HG03060 (cell line): ENCODE measurements around the gene RPS16.

Experiments used
- ATAC-seq: cut with Tn5 transposase; IDR thresholded peaks from one replicate; pipeline ENCODE4 v1.9.1; 2021; ENCODE audit warnings: low read depth, moderate number of reproducible peaks; ENCODE audit not compliant: unreplicated experiment

RPS16 gene

DNA sequence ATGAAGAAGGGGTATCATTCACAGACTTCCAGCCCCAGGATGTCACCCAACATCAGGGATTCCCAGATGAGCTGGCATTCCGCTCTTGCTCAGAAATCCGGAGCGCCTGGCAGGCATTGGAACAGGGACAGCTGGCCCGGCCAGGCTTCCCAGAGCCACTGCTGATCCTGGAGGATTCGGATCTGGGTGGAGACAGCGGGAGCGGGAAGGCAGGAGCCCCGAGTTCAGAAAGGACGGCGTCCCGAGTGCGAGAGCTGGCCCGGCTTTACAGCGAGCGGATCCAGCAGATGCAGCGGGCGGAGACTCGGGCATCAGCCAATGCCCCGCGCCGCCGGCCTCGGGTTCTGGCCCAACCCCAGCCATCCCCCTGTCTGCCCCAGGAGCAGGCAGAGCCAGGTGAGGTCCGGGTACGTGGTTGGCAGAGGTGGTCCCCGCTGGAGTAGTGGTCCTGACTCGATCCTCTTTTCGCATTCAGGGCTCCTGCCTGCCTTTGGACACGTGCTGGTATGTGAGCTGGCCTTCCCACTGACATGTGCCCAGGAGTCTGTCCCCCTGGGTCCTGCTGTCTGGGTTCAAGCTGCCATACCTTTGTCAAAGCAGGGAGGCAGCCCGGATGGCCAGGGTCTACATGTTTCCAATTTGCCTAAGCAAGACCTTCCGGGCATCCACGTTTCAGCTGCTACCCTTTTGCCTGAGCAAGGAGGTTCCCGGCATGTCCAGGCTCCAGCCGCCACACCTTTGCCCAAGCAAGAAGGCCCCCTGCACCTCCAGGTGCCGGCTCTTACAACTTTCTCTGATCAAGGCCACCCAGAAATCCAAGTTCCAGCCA is 12.3 kb downstream of the RPS16 start:
- ATAC-seq = no peak

- no peak for ATAC-seq
Observed at GRCh38 chr19:39422020-39422419, 13.7 kb downstream of the RPS16 start.

GRCh38 chr19:39420769-39421168 is 15.0 kb downstream of the RPS16 start:
- no peak for ATAC-seq

GRCh38 chr19:39419003-39419402 is 16.7 kb downstream of the RPS16 start:
- no peak for ATAC-seq

- ATAC-seq = no peak
Observed at GRCh38 chr19:39417463-39418181, 18.1 kb downstream of the RPS16 start.

- no peak for ATAC-seq
Observed at GRCh38 chr19:39416152-39417120, 19.3 kb downstream of the RPS16 start.

DNA sequence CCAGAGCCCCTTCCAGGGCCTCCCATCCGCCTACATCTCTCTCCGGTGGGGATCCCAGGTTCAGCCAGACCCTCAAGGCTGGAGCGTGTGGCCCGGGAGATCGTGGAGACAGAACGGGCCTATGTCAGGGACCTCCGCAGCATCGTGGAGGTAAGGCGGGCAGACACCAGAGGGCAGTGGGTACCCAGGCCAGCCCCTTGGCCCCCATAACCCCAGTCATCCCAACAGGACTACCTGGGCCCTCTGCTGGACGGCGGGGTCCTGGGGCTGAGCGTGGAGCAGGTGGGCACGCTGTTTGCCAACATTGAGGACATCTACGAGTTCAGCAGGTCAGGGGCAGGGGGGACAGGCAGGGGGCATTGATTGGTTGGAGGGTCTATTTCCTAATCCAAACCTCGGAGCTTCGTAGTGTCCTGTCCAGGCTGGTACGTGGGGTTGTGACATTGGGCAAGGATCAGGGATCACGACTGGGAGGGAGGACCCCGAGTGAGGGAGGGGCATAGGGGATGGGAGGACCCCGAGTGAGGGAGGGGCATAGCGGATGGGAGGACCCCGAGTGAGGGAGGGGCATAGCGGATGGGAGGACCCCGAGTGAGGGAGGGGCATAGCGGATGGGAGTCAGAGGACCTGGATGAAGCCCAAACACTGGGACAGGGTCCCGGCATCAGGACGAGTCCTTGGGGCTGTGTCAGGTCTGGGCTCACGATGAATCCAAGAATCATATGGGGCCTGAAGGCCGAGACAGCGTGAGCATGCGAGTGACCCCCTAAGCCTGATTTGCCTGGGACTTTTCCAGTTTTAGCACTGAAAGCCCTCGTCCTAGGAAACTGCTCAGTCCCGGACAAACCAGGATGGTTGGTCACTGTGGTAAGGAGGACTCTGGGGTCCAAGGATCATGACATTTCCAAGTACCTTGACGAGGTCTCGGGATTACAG is 20.4 kb downstream of the RPS16 start:
- ATAC-seq = no peak

DNA sequence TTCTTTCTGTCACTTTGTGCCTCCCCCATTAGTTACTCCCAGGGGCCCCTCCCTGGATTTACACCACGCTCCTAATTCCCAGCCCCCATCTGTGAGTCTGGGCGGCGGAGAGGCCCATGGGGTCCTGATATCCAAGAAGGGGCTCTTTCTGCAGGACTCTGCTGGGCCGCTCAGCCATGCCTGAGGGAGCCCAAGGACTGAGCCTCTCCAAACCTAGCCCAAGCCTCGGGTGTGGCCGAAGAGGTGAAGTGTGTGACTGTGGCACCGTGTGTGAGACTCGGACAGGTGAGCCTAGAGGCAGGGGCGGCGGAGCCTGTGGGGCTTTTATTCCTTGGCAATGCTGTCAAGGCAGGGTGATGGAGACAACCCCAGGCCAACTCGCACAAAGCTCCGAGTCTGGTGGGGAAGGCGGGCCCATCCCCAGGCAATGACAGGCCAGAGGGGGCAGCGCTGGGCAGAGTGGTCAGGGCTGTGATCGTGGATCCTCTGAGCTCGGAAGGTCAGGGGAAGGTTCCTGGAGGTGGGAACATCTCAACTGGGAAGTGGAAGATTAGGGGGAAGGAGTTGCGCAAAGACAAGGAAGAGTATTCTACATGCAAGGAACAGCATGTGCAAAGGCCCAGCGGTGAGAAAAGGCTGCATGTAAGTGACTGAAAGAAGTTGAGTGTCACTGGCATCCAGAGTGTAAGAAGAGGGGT is 21.7 kb downstream of the RPS16 start:
- ATAC-seq = no peak

GRCh38 chr19:39413272-39413910 is 22.4 kb downstream of the RPS16 start:
- no peak for ATAC-seq

- ATAC-seq = no peak
Observed at GRCh38 chr19:39412867-39413271, 22.9 kb downstream of the RPS16 start.

DNA sequence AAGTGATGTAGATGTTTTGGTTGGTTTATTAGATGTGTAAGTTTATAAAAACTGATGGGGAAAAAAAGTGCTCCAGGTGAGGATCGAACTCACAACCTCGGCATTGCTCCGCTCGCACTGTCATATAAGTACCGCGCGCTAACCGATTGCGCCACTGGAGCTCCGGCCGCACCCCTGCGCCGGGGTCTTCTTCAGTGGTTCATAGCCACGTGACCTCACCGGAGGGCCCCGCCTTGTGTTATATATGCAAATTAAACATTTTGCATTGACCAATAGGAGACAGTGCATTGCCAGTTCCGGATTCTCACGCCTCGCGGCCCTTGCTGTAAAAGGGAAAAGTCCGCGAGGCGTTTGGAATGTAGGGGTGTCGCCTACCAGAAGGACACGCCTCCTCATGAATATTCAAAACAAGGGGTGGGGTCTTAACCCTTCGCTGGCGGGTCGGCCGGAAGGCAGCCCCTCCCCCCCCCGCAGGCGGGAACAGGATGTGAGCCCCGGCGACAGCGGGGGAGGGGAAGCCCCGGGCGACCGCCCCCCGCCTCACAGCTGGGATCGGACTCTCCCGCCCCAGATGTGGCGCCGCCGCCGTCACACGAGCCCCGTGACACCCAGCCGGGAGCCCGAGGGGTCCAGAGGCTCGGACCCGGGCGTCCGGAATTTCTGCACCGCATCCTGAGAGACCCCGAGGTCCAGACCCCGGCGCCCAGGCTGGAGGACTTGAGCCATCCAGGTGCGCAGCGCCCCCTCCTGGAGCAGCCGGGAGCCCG is 23.5 kb downstream of the RPS16 start, which contains the start of gene PLEKHG2:
TSS of gene PLEKHG2 (plus strand) at position 570 of the 767 bp plus-strand sequence. CDS start 1,418 bp downstream, outside the sequence.
- ATAC-seq = peak; percentile 50

DNA sequence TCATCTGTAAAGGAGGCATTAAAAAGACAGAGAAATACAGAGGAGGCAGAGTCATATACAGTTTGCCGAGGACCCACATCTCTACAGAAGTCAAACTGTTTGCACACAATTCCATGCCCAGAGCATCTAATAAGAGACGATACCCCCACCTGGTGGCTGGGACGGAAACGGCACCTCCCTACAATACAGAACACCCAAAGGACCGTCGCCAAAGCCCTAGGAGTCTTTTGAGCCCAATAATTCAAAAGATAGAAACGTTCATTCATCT is 24.0 kb downstream of the RPS16 start:
- ATAC-seq = peak; percentile 20

DNA sequence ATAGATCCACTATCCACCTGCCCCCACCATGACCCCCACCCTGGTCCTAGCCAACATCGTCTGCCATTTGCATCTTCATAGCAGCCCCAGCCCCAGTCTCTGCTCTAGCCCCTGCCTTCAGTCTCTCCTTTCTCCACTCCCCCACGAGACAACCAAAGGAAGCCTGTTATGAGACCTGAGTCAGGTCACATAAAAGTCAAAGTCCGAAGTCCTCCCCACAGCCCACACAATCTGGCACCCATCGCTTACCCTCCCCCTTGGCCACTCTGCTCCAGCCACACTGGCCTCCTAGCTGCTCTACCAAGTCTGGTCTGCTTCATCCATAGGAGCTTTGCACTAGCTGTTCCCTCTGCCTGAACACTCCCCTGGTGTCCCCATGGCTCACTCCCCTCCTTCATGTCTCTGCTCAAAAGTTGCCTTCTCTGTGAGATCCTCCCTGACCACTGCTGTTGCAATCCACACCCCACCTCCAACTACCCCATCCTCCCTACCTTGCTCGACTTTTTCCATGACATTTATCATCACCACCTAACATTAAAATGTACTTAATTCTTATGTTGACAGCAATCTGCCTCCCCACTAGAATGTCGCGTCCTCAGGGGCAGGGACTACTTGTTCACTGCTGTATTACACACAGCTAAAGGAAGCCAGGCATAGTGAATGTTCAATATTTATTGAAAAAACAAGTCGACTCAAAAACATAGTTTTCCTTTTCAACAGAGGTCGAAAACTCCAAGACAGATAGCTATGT is 24.5 kb downstream of the RPS16 start:
- ATAC-seq = no peak

GRCh38 chr19:39410831-39411080 is 25.0 kb downstream of the RPS16 start:
- ATAC-seq = no peak

GRCh38 chr19:39410017-39410830 is 25.5 kb downstream of the RPS16 start:
- ATAC-seq = no peak

GRCh38 chr19:39409208-39410016 is 26.3 kb downstream of the RPS16 start:
- ATAC-seq = no peak
